Spleen (tissue), 7 donors: ENCODE results near the gene RPP40.

Experiments used
- CTCF ChIP-seq, 11 experiments: fragments of 200-600 bp in 7 of 11; fragments of 450-650 bp in 4 of 11; sonication (generic) in 4 of 11; IDR thresholded peaks in 8 of 11; conservative IDR thresholded peaks in 3 of 11; 1 replicate in 7 of 11; 2 replicates in 4 of 11; pipeline versions ENCODE4 v1.4.0 to v1.8.0; 2016 to 2021; ENCODE audit warnings: antibody characterized with exemption in 11 of 11, inconsistent platforms in 4 of 11, mild to moderate bottlenecking in 1 of 11
- POLR2A ChIP-seq, 3 donors: fragments of 450-650 bp; IDR thresholded peaks; one replicate each; pipeline ENCODE4 v1.5.1; 2017; ENCODE audit warnings: antibody characterized with exemption in 3 of 3, mild to moderate bottlenecking in 1 of 3
- POLR2AphosphoS5 ChIP-seq, 3 donors: sonication (generic); formaldehyde crosslinking; IDR thresholded peaks; one replicate each; pipeline ENCODE4 v1.5.1; 2017; ENCODE audit warnings: antibody characterized with exemption in 3 of 3
- donor health status: DM: no; HTN: no; CAD: no; lungs with moderate emphysema.
- donor health status: DM: no; HTN: no; CAD: no.
- donor health status: DM: no; HTN: no; CAD: no.

- TF ChIP-seq CTCF (IDR thresholded peaks at IDR 0.05 in 8 of 11, conservative IDR thresholded peaks at IDR 0.05 in 3 of 11) (no peak), POLR2A (IDR thresholded peaks at IDR 0.05) (no peak), POLR2AphosphoS5 (IDR thresholded peaks at IDR 0.05) (no peak)
Measured at GRCh38 chr6:4950836-4951533, 52.9 kb downstream of the RPP40 start.
